GM18873 (cell line): Measurements from ENCODE around the gene FOXD4L3.
"Not testable (repeated sequence)": the region's sequence is repeated elsewhere in the genome, so short reads cannot be mapped to it uniquely, and the experiment has no call there.

ENCODE experiments used
- ATAC-seq: cut with Tn5 transposase; IDR thresholded peaks from one replicate; pipeline ENCODE4 v1.9.1; 2021; ENCODE audit warnings: mild to moderate bottlenecking, moderate library complexity, moderate number of reproducible peaks; ENCODE audit not compliant: unreplicated experiment, low FRiP score

The FOXD4L3 gene

GRCh38 chr9:68343242-68343641 lies 40.6 kb downstream of the FOXD4L3 start:
- not testable (repeated sequence) for ATAC-seq

DNA sequence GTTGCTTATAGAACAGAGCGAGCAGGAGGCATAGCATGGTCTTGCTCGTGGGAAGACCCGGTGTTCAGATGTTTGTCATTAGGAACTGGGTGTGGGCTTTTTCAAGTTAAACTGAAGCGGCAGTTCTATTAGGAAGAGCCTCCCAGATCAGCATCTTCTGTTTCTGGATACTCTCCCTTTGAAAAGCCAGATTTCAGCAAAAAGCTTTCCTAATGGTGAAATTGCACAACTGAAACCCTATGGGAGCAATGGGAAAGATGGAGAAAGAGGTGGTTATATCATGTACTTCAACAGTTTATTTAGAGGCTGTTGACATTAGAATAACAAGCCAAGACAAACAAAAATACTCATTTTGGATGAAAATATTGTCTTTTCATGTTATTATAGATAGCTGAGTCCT lies 41.3 kb downstream of the FOXD4L3 start:
- ATAC-seq, result not testable (repeated sequence)

- ATAC-seq, result not testable (repeated sequence)
These were observed 49.0 kb downstream of the FOXD4L3 start for GRCh38 chr9:68351689-68352088.
